Hindlimb muscle (tissue), 1 donor: ENCODE measurements around the gene CDC27. TPM values are rescaled to one million over a fixed set of nuclear protein-coding genes. Genes with fewer than 3 reads are reported as not detected.
"Not testable (repeated sequence)": the region's sequence is repeated elsewhere in the genome, so short reads cannot be mapped to it uniquely, and the experiment has no call there.

Source experiments
- DNase-seq: peaks from one replicate; pipeline ENCODE4 v3.0.0-alpha.2; 2013
- polyA plus RNA-seq: library from polyadenylated mRNA; unstranded; fragments of 120-200 nt; gene quantifications from one replicate; pipeline ENCODE4 v1.2.1, GENCODE V29; 2013; ENCODE audit not compliant: insufficient read length

Gene CDC27
- polyA plus RNA-seq, 1 donor, result 44.6 TPM

- no peak for DNase-seq
Measured at GRCh38 chr17:47192554-47192953, 3.5 kb upstream of the CDC27 start.

- no peak for DNase-seq
Measured at GRCh38 chr17:47190770-47191169, 1.7 kb upstream of the CDC27 start.

GRCh38 chr17:47190243-47190642, 1.1 kb upstream of the CDC27 start:
- no peak for DNase-seq

GRCh38 chr17:47189732-47190237, 690 bp upstream of the CDC27 start:
- DNase-seq, result no peak

GRCh38 chr17:47188271-47188875, 722 bp downstream of the CDC27 start:
- no peak for DNase-seq

- DNase-seq, result no peak
Measured at GRCh38 chr17:47184681-47185080, 4.4 kb downstream of the CDC27 start.

GRCh38 chr17:47180988-47181387, 8.1 kb downstream of the CDC27 start:
- not testable (repeated sequence) for DNase-seq

GRCh38 chr17:47180337-47180736, 8.8 kb downstream of the CDC27 start:
- DNase-seq, result no peak

GRCh38 chr17:47179141-47179540, 10.0 kb downstream of the CDC27 start:
- DNase-seq, result no peak

GRCh38 chr17:47177261-47177660, 11.8 kb downstream of the CDC27 start:
- DNase-seq, result no peak

GRCh38 chr17:47176389-47176826, 12.7 kb downstream of the CDC27 start:
- DNase-seq, result no peak

GRCh38 chr17:47174823-47175222, 14.3 kb downstream of the CDC27 start:
- not testable (repeated sequence) for DNase-seq

- no peak for DNase-seq
Measured at GRCh38 chr17:47172696-47173565, 16.2 kb downstream of the CDC27 start.

GRCh38 chr17:47170710-47171109, 18.4 kb downstream of the CDC27 start:
- no peak for DNase-seq

GRCh38 chr17:47168896-47169295, 20.2 kb downstream of the CDC27 start:
- DNase-seq, result not testable (repeated sequence)

GRCh38 chr17:47166854-47167253, 22.2 kb downstream of the CDC27 start:
- not testable (repeated sequence) for DNase-seq

GRCh38 chr17:47165137-47165536, 24.0 kb downstream of the CDC27 start:
- no peak for DNase-seq

GRCh38 chr17:47164263-47164662, 24.8 kb downstream of the CDC27 start:
- DNase-seq, result no peak

GRCh38 chr17:47162013-47162622, 27.0 kb downstream of the CDC27 start:
- no peak for DNase-seq

GRCh38 chr17:47159315-47159714, 29.8 kb downstream of the CDC27 start:
- DNase-seq, result no peak

- DNase-seq, result no peak
Measured at GRCh38 chr17:47145351-47145750, 43.7 kb downstream of the CDC27 start.

- DNase-seq, result no peak
Measured at GRCh38 chr17:47135235-47135634, 53.9 kb downstream of the CDC27 start.

- DNase-seq, result not testable (repeated sequence)
Measured at GRCh38 chr17:47134354-47134753, 54.7 kb downstream of the CDC27 start.
